ENCODE results near the gene MYL12A.
"Not testable (repeated sequence)": the region's sequence is repeated elsewhere in the genome, so short reads cannot be mapped to it uniquely, and the experiment has no call there.

The MYL12A gene

DNA sequence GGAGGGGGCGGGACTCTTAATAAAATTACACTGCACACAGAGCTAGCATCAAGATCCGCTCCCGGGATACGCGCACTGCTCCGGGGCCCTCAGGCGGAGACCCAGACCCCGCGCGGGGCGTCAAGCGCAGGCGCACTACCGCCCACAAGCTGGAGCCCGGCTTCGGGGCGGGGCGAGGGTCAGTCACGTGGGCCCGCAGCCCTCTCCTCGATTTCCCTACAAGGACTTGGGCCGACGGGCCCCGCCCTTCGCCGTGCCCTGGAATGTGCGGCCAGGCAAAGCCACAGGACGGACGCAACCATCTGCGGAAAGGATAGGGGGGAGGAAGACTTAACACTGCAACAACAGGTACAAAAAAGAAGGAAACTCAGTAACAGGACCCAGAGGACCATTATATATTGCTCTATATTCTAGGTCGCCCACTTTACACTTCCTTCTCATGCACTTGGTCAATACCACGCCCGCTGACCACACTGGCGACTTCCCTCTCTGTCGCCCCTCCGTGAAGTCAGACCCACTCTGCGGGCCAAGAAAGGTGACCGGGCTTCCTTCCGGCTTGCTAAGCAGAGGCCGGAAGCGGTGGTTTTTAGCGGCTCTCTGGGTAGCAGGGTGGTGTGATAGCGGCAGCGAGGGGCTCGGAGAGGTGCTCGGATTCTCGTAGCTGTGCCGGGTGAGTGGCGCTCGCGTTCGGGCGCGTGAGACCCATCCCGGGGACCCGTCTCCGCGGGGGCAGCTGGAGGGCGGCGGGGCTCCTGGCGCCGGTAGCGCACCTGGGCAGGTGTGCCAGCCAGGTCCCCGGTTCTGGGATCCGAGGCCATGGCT lies at the start of gene MYL12A:
MYL12A (plus strand) TSS at position 562 of the 822 bp plus-strand sequence. CDS start 5,447 bp downstream, outside the sequence.
- peak; percentile 97 for DNase-seq

DNA sequence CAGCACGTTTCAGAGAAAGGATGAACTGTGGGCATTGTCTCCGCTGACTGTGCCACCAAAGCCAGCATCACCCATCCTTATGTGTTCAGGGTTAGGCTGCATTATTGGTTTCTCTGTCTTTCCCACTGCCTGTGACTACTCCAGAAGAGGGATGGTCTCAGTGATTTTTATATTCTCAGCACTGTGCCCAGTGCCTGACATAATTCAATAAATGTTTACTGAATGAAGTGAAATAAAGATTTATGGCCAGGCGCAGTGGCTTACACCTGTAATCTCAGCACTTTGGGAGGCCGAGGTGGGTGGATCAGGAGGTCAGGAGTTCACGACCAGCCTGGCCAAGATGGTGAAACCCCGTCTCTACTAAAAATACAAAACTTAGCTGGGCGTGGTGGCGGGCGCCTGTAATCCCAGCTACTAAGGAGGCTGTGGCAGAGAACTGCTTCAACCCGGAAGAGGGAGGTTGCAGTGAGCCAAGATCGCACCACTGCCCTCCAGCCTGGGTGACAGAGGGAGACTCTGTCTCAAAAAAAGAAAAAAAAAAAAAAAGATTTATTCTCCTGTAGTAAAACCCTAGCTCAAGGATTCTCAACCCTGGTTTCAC lies 49.2 kb upstream of the MYL12A start:
- not testable (repeated sequence) for DNase-seq

- no peak for DNase-seq
These were observed 47.5 kb upstream of the MYL12A start for GRCh38 chr18:3199942-3200645.

GRCh38 chr18:3205239-3205638 lies 42.4 kb upstream of the MYL12A start:
- DNase-seq = no peak

GRCh38 chr18:3207565-3207964 lies 40.0 kb upstream of the MYL12A start:
- no peak for DNase-seq

DNA sequence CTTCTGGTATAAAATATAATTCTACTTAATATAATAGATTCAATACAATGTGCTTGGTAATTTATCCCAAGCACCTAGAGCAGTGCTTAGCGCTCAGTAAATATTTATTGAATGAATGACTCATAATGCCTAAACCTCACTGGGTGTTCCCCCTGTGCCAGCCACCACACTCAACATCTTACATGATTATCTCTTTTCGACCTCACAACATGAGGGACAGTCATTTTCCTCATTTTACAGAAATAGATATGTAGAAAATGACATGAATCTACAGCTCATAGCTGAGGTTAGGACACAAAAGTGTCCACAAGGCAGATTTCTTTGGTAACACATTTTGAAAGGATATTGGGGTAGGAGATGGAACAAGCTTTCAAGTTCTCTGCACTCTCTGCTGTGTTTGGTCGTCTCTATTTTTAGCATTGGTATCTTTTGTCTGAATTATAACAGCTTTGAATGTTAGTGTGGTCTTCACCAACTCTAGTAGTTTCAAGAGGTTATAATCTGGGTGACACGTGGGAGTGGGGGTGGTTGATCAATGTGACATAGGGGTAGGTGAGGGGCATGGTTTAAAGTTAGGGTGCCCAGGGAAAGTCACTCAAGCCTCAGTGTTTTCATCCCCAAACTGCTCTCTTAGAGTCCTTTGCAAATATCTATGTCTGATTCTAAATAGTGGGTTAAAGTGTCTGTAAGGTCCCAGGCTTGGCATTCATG lies 37.6 kb upstream of the MYL12A start:
- DNase-seq = no peak

DNA sequence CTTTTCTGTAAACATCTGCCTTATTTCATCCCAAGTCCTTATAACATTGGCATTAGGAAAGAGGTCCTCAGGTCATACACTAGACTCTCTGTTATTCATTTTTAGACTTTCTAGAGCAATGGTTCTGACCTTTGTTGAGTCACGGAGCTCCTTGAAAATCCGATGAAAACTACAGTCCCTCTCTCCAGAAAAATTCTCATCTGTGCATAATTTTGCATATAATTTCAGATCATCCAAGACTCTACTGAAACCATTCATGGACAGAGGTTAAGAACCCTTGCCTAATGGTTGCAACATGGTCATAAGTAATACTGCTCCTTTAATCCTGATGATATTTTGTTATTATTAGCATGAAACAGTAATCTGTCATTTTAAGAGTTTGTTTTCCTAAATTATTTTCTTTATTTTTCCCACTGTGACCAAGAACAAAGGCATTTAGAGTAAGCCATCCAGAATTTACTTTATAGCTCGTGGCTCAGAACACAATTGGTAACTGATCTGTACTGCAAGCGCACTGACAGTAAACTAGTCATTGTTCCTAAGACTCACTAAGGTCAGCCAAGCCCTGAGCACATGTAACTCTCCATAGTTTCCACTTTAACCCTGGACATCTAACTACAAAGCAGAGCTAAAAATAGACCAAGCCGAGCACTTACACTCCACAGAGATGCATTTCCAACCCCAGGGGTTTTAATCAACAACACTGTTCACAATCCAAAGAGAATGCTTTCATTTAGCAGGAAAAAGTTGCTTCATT lies 36.2 kb upstream of the MYL12A start:
- no peak for DNase-seq

- DNase-seq = no peak
These were observed 34.9 kb upstream of the MYL12A start for GRCh38 chr18:3212657-3213056.

DNA sequence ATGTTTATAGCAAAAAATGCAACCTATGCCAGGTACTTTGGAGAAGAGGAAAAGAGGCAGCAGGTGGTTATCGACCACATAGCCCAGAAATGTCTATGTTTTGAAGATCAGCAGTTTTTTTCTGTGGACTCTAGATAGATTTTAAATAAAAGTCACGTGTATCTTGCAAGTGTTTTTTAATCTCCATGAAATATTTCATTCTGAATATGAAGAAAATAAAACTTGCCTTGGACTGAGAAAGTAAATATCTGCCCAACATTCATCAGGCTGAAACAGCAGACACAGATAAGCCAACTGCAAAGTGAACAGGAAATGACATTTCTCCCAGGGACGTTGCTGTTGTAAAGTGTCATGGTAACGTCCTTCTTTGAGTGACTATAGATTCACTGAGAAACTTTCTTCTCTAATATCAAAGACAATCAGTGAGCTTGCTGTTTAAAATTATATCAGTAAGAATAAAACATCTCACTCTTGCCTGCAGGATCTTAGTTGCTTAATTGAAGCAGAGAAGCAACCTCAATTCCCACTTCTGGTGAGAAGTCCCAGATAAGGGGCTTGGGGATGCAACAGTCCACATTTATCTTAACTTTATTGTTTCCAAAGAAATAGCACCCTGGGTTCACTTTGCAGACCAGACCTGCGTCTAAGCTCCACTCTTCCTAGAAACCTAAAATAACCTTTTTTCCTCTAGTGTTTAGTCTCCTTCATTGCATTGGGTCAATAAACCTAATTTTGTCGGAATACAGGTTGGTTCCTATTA lies 34.1 kb upstream of the MYL12A start:
- DNase-seq = no peak

GRCh38 chr18:3214855-3215637 lies 32.6 kb upstream of the MYL12A start:
- no peak for DNase-seq

DNA sequence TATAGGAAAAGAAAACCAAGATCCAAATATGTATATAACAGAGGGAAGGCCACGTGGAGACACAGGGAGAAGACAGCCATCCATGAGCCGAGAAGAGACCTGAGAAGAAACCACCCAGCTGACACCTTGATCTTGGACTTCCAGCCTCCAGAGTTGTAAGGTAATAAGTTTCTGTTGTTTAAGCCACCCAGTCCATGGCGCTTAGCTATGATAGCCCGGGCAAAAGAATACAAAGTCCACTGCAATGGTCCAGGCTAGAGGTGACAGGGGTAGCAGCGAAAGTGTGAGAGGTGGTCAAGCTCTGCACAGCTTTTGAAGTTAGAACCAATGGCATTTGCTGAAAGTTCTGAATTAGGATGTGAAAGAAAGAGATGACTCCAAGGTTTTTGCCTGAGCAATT lies 30.6 kb upstream of the MYL12A start:
- no peak for DNase-seq

GRCh38 chr18:3217948-3218647 lies 29.5 kb upstream of the MYL12A start:
- no peak for DNase-seq

DNA sequence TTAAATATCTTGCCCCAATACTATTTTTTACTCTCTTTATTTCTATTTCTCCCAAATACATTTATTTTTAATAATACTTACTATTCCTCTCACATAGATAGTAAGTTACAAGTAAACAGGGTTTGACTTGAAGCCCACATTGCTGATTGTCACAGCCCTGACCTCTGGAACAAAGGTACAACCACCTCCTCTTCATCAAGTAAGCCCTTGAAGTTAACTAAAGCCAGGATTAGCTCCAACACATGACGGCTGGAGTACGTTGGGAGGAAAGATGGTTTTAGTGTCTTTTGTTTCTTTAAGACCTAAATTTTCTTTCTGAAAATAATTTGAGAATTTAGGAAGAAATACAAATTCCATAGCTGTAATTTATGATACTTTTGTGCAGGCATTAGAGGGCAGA lies 28.8 kb upstream of the MYL12A start:
- no peak for DNase-seq

DNA sequence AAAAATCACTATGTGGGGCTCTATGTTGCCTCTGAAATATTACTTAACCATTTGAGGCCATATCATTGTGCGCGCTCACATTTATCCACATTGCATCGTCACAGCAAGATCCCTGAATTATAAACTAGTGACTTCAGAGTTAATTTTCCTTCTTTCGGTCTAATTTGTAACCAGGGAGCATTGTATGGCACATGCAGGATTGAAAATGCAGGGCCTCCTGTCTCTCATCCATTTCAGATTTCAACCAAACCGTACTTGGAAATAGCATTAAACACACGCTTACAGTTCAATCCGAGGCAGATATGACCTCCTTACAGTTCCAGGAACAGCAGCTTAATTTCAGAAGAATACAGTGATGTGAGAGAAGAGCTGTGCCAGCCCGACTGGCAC lies 28.4 kb upstream of the MYL12A start:
- DNase-seq = no peak

- no peak for DNase-seq
These were observed 27.8 kb upstream of the MYL12A start, which contains the start of gene MYOM1 for GRCh38 chr18:3219631-3220335. Gene MYOM1 (minus strand): TSS chr18:3219968. CDS start chr18:3215223, 4,745 bp downstream.

- not testable (repeated sequence) for DNase-seq
These were observed 26.7 kb upstream of the MYL12A start for GRCh38 chr18:3220868-3221267.

DNA sequence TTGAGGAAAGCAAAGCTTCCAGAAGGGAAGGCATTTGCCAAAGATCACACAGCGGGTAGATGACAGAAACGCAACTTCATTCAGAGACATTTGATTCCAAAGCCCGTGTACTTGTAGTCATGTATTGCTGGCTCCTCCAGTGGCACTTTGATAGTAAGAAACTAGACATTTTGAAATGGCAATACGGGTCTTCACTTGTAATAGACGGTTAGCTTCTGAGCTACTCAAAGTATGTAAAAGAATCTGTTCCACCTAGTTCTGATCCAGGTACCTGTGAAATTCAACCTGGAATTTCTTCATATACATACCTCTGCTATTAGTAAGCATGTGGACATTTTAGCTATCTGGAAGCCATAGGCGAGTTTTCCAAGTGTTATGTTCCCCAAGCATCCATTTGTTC lies 26.1 kb upstream of the MYL12A start:
- no peak for DNase-seq

- no peak for DNase-seq
These were observed 24.2 kb upstream of the MYL12A start for GRCh38 chr18:3223356-3223755.

- DNase-seq = no peak
These were observed 23.4 kb upstream of the MYL12A start for GRCh38 chr18:3224223-3224622.

Measured in right forelimb (tissue), 1 donor.